Measurements from ENCODE around the gene CTSH. TPM values are rescaled to one million over a fixed set of nuclear protein-coding genes. Genes with fewer than 3 reads are reported as not detected.
A peak's percentile ranks its signal among the peaks of the same experiment; 100 is the strongest.
"Not testable (repeated sequence)": the region's sequence is repeated elsewhere in the genome, so short reads cannot be mapped to it uniquely, and the experiment has no call there.

Gene CTSH
- total and polyA plus RNA-seq, 7 experiments from 2014 or later: 8.4 to 98.4 (median 11.4) TPM

DNA sequence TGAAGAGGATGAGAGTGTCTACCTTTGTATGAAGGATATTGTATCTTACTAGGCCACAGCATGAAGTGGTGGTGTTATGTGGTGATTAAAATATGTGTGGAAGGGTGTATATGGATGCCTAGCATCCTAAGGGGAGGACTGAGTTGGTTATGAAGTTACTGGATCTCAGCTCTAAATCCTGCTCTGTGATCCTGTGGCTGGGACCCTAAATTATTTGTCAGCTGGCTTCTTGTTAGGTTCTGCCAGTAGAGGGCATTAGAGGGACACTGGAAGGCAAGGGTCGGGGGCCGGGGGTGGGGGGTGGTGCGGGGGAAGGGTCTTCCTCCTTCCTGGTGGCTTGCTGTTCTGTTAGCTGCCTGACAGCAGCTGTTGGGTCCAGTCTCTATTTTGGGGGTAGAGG lies 37.3 kb downstream of the CTSH start:
- ATAC-seq: peak; percentile 20
- Histone ChIP-seq H3K4me1 (ENCODE audit: control insufficient read depth in 2 of 2, insufficient read depth in 2 of 2, low read length in 2 of 2) (no peaks in the 10 kb centered on the region), H3K4me3 (ENCODE audit: low read length) (no peak overlapping the region), H3K9me3 (ENCODE audit: control insufficient read depth in 2 of 3, low read length in 3 of 3) (no peaks in the 10 kb centered on the region), H3K36me3 (ENCODE audit: control insufficient read depth in 2 of 3, insufficient read depth in 3 of 3, low read length in 3 of 3) (peaks cover 13 to 60% (median 20%) of the 10 kb centered on the region in 3 experiments), H3K27me3 (ENCODE audit: control insufficient read depth in 2 of 2, insufficient read depth in 2 of 2, low read length in 2 of 2) (no peaks in the 10 kb centered on the region), H3K27ac (ENCODE audit: low read depth, low read length) (no peak overlapping the region)
- ChIA-PET POLR2A (interaction anchor here (1.6 kb wide), 1 partner anchor 34 kb away, joined by 4 read pairs; no protein-coding TSS in a partner anchor), CTCF (interaction anchor here (0.6 to 2.0 kb wide), 3 partner anchors 11 to 24 kb away, joined by 3 to 7 read pairs (median 3); no protein-coding TSS in a partner anchor)
- peaks cover 0 to 1% (median 0%) of the 10 kb centered on the region in 11 donors for H3K9me3 Mint-ChIP-seq
- peak overlapping the region in 5 of 9 donors; percentile 1 to 55 (median 53) for H3K27ac Mint-ChIP-seq
- DNase-seq: no peak
- no peaks in the 10 kb centered on the region for H3K27me3 Mint-ChIP-seq
- peaks cover 5 to 35% (median 28%) of the 10 kb centered on the region in 7 donors for H3K4me1 Mint-ChIP-seq
- intact Hi-C loops (cut with micrococcal nuclease): loop anchor here in 1 of 2 donors (5.0 kb wide), 1 partner anchor 35 kb away; the partner anchor contains the start of gene MORF4L1
- H3K4me3 Mint-ChIP-seq: no peak overlapping the region
- peaks cover 16 to 55% (median 30%) of the 10 kb centered on the region in 5 donors for H3K36me3 Mint-ChIP-seq

DNA sequence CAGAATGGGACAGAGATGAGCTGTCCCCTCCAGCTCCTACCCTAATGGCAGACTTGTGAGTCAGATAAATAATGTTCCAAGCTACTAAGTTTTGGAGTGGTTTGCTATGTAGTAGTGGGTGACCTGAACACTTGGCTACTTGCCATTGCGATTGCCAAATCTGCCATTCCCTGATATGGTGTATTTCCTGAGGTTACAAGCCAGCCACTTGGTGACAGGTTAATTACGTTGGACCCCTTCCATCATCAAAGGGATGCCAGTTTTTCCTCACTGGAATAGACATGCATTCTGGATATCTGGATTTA lies 38.6 kb downstream of the CTSH start:
- no peak for ATAC-seq
- no peak overlapping the region for H3K4me3 Mint-ChIP-seq
- H3K4me1 Mint-ChIP-seq: peaks cover 6 to 38% (median 28%) of the 10 kb centered on the region in 7 donors
- CTCF ChIA-PET: no interaction called here
- DNase-seq: no peak
- peaks cover 0 to 1% (median 0%) of the 10 kb centered on the region in 11 donors for H3K9me3 Mint-ChIP-seq
- no peak overlapping the region for H3K27ac ChIP-seq (ENCODE audit: low read depth, low read length)
- H3K4me1 ChIP-seq (ENCODE audit: control insufficient read depth in 2 of 2, insufficient read depth in 2 of 2, low read length in 2 of 2): no peaks in the 10 kb centered on the region
- H3K4me3 ChIP-seq (ENCODE audit: low read length): no peak overlapping the region
- no peaks in the 10 kb centered on the region for H3K27me3 Mint-ChIP-seq
- intact Hi-C loops (cut with micrococcal nuclease): loop anchor here in 1 of 2 donors (5.0 kb wide), 1 partner anchor 34 kb away; the partner anchor contains the start of gene MORF4L1
- H3K27me3 ChIP-seq (ENCODE audit: control insufficient read depth in 2 of 2, insufficient read depth in 2 of 2, low read length in 2 of 2): no peaks in the 10 kb centered on the region
- peaks cover 13 to 57% (median 39%) of the 10 kb centered on the region in 5 donors for H3K36me3 Mint-ChIP-seq
- H3K36me3 ChIP-seq (ENCODE audit: control insufficient read depth in 2 of 3, insufficient read depth in 3 of 3, low read length in 3 of 3): peaks cover 14 to 72% (median 24%) of the 10 kb centered on the region in 3 experiments
- no peaks in the 10 kb centered on the region for H3K9me3 ChIP-seq (ENCODE audit: control insufficient read depth in 2 of 3, low read length in 3 of 3)
- POLR2A ChIA-PET: no interaction called here
- no peak overlapping the region for H3K27ac Mint-ChIP-seq

- H3K4me1 ChIP-seq (ENCODE audit: control insufficient read depth in 2 of 2, insufficient read depth in 2 of 2, low read length in 2 of 2): no peaks in the 10 kb centered on the region
- no peak for ATAC-seq
- DNase-seq: no peak
- peaks cover 19 to 74% (median 39%) of the 10 kb centered on the region in 3 experiments for H3K36me3 ChIP-seq (ENCODE audit: control insufficient read depth in 2 of 3, insufficient read depth in 3 of 3, low read length in 3 of 3)
- H3K9me3 ChIP-seq (ENCODE audit: control insufficient read depth in 2 of 3, low read length in 3 of 3): no peaks in the 10 kb centered on the region
- Mint-ChIP-seq H3K4me1 (peaks cover 6 to 26% (median 20%) of the 10 kb centered on the region in 7 donors), H3K27me3 (no peaks in the 10 kb centered on the region), H3K4me3 (peak overlapping the region in 1 of 10 donors; percentile 27), H3K36me3 (peaks cover 13 to 53% (median 38%) of the 10 kb centered on the region in 5 donors), H3K27ac (peak overlapping the region in 3 of 9 donors; percentile 12 to 86 (median 59)), H3K9me3 (peaks cover 0 to 1% (median 0%) of the 10 kb centered on the region in 11 donors)
- CTCF ChIA-PET: no interaction called here
- no peak overlapping the region for H3K4me3 ChIP-seq (ENCODE audit: low read length)
- no peaks in the 10 kb centered on the region for H3K27me3 ChIP-seq (ENCODE audit: control insufficient read depth in 2 of 2, insufficient read depth in 2 of 2, low read length in 2 of 2)
- POLR2A ChIA-PET: no interaction called here
- no peak overlapping the region for H3K27ac ChIP-seq (ENCODE audit: low read depth, low read length)
- intact Hi-C loops (cut with micrococcal nuclease): loop anchor here in 1 of 2 donors (5.0 kb wide), 1 partner anchor 32 kb away; the partner anchor contains the start of gene MORF4L1
These were observed 40.1 kb downstream of the CTSH start for GRCh38 chr15:78904599-78905358.

DNA sequence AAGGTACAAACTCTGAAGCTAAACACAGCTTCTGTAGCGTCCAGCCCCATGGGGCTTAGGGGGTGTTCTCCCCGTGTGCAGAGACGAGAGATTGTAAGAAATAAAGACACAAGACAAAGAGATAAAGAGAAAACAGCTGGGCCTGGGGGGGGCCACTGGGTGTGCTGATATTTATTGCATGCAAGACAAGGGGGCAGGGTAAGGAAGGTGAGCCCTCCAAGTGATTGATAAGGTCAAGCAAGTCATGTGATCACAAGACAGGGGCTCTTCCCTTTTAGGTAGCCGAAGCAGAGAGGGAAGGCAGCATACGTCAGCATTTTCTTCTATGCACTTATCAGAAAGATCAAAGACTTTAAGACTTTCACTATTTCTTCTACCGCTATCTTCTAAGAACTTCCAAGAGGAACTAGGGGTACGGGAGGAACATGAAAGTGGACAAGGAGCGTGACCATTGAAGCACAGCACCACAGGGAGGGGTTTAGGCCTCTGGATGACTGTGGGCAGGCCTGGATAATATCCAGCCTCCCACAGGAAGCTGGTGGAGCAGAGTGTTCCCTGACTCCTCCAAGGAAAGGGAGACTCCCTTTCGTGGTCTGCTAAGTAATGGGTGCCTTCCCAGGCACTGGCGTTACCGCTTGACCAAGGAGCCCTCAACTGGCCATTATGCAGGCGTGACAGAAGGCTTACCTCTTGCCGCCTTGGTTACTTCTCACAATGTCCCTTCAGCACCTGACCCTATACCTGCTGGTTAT lies 42.4 kb downstream of the CTSH start:
- DNase-seq; ATAC-seq; CTCF ChIA-PET; POLR2A ChIA-PET; H3K4me3 Mint-ChIP-seq; H3K4me3 ChIP-seq (ENCODE audit: low read length); intact Hi-C loops (cut with micrococcal nuclease); H3K27me3 ChIP-seq (ENCODE audit: control insufficient read depth in 2 of 2, insufficient read depth in 2 of 2, low read length in 2 of 2); H3K9me3 Mint-ChIP-seq; H3K9me3 ChIP-seq (ENCODE audit: control insufficient read depth in 2 of 3, low read length in 3 of 3); H3K4me1 ChIP-seq (ENCODE audit: control insufficient read depth in 2 of 2, insufficient read depth in 2 of 2, low read length in 2 of 2); H3K27ac ChIP-seq (ENCODE audit: low read depth, low read length); H3K27me3 Mint-ChIP-seq: not testable (repeated sequence)
- Mint-ChIP-seq H3K36me3 (peaks cover 11 to 57% (median 34%) of the 10 kb centered on the region in 5 donors), H3K4me1 (peaks cover 3 to 18% (median 12%) of the 10 kb centered on the region in 7 donors), H3K27ac (peak overlapping the region in 4 of 9 donors; percentile 10 to 71 (median 30))
- peaks cover 23 to 89% (median 49%) of the 10 kb centered on the region in 3 experiments for H3K36me3 ChIP-seq (ENCODE audit: control insufficient read depth in 2 of 3, insufficient read depth in 3 of 3, low read length in 3 of 3)

DNA sequence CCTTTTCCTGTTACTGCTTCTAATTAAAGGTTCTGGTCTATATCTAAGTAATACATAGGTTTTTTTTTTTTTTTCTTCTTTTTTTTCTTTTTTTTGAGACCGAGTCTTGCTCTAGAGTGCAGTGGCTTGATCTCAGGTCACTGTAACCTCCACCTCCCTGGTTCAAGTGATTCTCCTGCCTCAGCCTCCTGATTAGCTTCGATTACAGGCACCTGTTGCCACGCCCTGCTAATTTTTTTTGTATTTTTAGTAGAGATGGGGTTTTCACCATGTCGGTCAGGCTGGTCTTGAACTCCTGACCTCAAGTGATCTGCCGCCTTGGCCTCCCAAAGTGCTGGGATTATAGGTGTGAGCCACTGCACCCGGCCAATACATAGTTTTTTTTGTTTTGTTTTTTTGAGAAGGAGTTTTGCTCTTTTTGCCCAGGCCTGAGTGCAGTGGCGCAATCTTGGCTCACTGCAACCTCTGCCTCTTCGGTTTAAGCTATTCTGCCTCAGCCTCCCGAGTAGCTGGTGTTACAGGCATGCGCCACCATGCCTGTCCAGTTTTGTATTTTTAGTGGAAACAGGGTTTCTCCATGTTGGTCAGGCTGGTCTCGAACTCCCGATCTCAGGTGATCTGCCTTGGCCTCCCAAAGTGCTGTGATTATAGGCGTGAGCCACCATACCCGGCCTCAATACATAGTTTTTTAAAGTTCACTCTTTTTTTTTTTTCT lies 43.9 kb downstream of the CTSH start:
- H3K36me3 ChIP-seq (ENCODE audit: control insufficient read depth in 2 of 3, insufficient read depth in 3 of 3, low read length in 3 of 3): peaks cover 14 to 85% (median 51%) of the 10 kb centered on the region in 3 experiments
- ATAC-seq; H3K27me3 Mint-ChIP-seq; H3K27me3 ChIP-seq (ENCODE audit: control insufficient read depth in 2 of 2, insufficient read depth in 2 of 2, low read length in 2 of 2); H3K9me3 ChIP-seq (ENCODE audit: control insufficient read depth in 2 of 3, low read length in 3 of 3); intact Hi-C loops (cut with micrococcal nuclease); H3K4me1 ChIP-seq (ENCODE audit: control insufficient read depth in 2 of 2, insufficient read depth in 2 of 2, low read length in 2 of 2); H3K9me3 Mint-ChIP-seq; H3K27ac ChIP-seq (ENCODE audit: low read depth, low read length); H3K4me3 ChIP-seq (ENCODE audit: low read length); DNase-seq; H3K4me3 Mint-ChIP-seq: not testable (repeated sequence)
- ChIA-PET CTCF (interaction anchor here (0.6 kb wide), 1 partner anchor 22 kb away, joined by 3 read pairs; no protein-coding TSS in a partner anchor), POLR2A (interaction anchor here (0.6 kb wide), 1 partner anchor 72 kb away, joined by 3 read pairs; no protein-coding TSS in a partner anchor)
- H3K36me3 Mint-ChIP-seq: peaks cover 4 to 53% (median 27%) of the 10 kb centered on the region in 5 donors
- H3K4me1 Mint-ChIP-seq: peaks cover 3 to 17% (median 8%) of the 10 kb centered on the region in 7 donors
- peak overlapping the region in 2 of 9 donors; percentile 25 to 40 for H3K27ac Mint-ChIP-seq

DNA sequence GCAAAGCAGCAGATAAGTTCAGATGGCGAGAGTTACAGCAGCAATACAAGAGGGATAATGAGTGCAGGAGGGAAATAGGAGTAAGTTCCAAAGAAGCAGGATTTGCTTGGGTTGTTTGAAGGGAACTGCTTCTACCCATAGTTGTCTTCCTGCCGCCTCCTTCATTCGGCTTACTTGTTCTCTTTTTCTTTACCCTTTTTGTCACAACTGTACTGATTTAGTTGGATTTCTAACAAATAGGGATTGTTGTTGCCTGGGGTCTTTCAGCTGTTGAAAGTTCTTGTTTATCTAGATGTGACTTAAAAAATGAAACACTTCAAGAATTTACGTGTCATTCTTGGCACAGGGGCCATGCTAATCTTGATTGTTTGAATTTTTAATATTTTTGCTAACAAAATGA lies 46.3 kb downstream of the CTSH start:
- ChIA-PET CTCF (no interaction called here), POLR2A (no interaction called here)
- intact Hi-C loops (cut with micrococcal nuclease): no loop called here
- Mint-ChIP-seq H3K27me3 (no peaks in the 10 kb centered on the region), H3K9me3 (no peaks in the 10 kb centered on the region), H3K4me1 (peaks cover 6 to 16% (median 8%) of the 10 kb centered on the region in 7 donors), H3K4me3 (no peak overlapping the region), H3K27ac (peak overlapping the region in 2 of 9 donors; percentile 26 to 43), H3K36me3 (peaks cover 8 to 57% (median 34%) of the 10 kb centered on the region in 5 donors)
- Histone ChIP-seq H3K9me3 (ENCODE audit: control insufficient read depth in 2 of 3, low read length in 3 of 3) (no peaks in the 10 kb centered on the region), H3K27me3 (ENCODE audit: control insufficient read depth in 2 of 2, insufficient read depth in 2 of 2, low read length in 2 of 2) (no peaks in the 10 kb centered on the region), H3K4me1 (ENCODE audit: control insufficient read depth in 2 of 2, insufficient read depth in 2 of 2, low read length in 2 of 2) (no peaks in the 10 kb centered on the region), H3K36me3 (ENCODE audit: control insufficient read depth in 2 of 3, insufficient read depth in 3 of 3, low read length in 3 of 3) (peaks cover 25 to 95% (median 61%) of the 10 kb centered on the region in 3 experiments), H3K4me3 (ENCODE audit: low read length) (no peak overlapping the region), H3K27ac (ENCODE audit: low read depth, low read length) (no peak overlapping the region)
- DNase-seq: no peak
- no peak for ATAC-seq

All from naive thymus-derived CD4-positive, alpha-beta T cell (primary cell).